HG03571 (cell line): ENCODE measurements around the gene SLC22A23.
"Not testable (repeated sequence)": the region's sequence is repeated elsewhere in the genome, so short reads cannot be mapped to it uniquely, and the experiment has no call there.

ENCODE experiments used
- ATAC-seq: cut with Tn5 transposase; IDR thresholded peaks from one replicate; pipeline ENCODE4 v1.9.1; 2021; ENCODE audit not compliant: unreplicated experiment

The SLC22A23 gene

GRCh38 chr6:3389390-3390167 is 67.3 kb downstream of the SLC22A23 start:
- no peak for ATAC-seq

- ATAC-seq: no peak
These were observed 68.1 kb downstream of the SLC22A23 start for GRCh38 chr6:3388786-3389185.

GRCh38 chr6:3386374-3386857 is 70.4 kb downstream of the SLC22A23 start:
- ATAC-seq: no peak

GRCh38 chr6:3385660-3386151 is 71.1 kb downstream of the SLC22A23 start:
- ATAC-seq: no peak

GRCh38 chr6:3385181-3385580 is 71.7 kb downstream of the SLC22A23 start:
- not testable (repeated sequence) for ATAC-seq

GRCh38 chr6:3384241-3385143 is 72.4 kb downstream of the SLC22A23 start:
- no peak for ATAC-seq

- ATAC-seq: no peak
These were observed 73.3 kb downstream of the SLC22A23 start for GRCh38 chr6:3383525-3383924.

GRCh38 chr6:3382326-3383279 is 74.2 kb downstream of the SLC22A23 start:
- ATAC-seq: no peak

GRCh38 chr6:3381233-3381921 is 75.5 kb downstream of the SLC22A23 start:
- ATAC-seq: no peak

GRCh38 chr6:3380344-3381232 is 76.3 kb downstream of the SLC22A23 start:
- ATAC-seq: no peak

- no peak for ATAC-seq
These were observed 77.3 kb downstream of the SLC22A23 start for GRCh38 chr6:3379482-3380060.

GRCh38 chr6:3378808-3379207 is 78.0 kb downstream of the SLC22A23 start:
- not testable (repeated sequence) for ATAC-seq

- ATAC-seq: not testable (repeated sequence)
These were observed 78.5 kb downstream of the SLC22A23 start for GRCh38 chr6:3378398-3378782.

- ATAC-seq: no peak
These were observed 79.1 kb downstream of the SLC22A23 start for GRCh38 chr6:3377536-3378397.

GRCh38 chr6:3376893-3377535 is 79.8 kb downstream of the SLC22A23 start:
- ATAC-seq: no peak

- ATAC-seq: no peak
These were observed 80.8 kb downstream of the SLC22A23 start for GRCh38 chr6:3376064-3376463.

- no peak for ATAC-seq
These were observed 83.2 kb downstream of the SLC22A23 start for GRCh38 chr6:3373597-3374203.
